Thymus (tissue), 11 donors: ENCODE data around the gene STXBP2. TPM values are rescaled to one million over a fixed set of nuclear protein-coding genes. Genes with fewer than 3 reads are reported as not detected.
A peak's percentile ranks its signal among the peaks of the same experiment; 100 is the strongest.

Source experiments
- DNase-seq, 9 donors: peaks; one replicate each; pipeline ENCODE4 v3.0.0-alpha.2; 2013; ENCODE audit warnings: low spot score in 9 of 9, low read depth in 6 of 9, missing footprints in 1 of 9
- H3K27ac ChIP-seq, 2 donors: one replicate each; pipeline ENCODE4 v1.5.1; 2013; ENCODE audit warnings: control low read depth in 1 of 2, low read depth in 1 of 2, low read length in 1 of 2, mild to moderate bottlenecking in 1 of 2, moderate library complexity in 1 of 2
- H3K27me3 ChIP-seq, 2 donors: one replicate each; pipeline ENCODE4 v1.5.1; 2013; ENCODE audit warnings: low read length in 1 of 2; ENCODE audit not compliant: control insufficient read depth in 2 of 2, insufficient read depth in 1 of 2
- H3K36me3 ChIP-seq, 2 donors: one replicate each; pipeline ENCODE4 v1.5.1; 2013; ENCODE audit warnings: low read length in 1 of 2, mild to moderate bottlenecking in 1 of 2, moderate library complexity in 1 of 2; ENCODE audit not compliant: control insufficient read depth in 2 of 2, insufficient read depth in 2 of 2
- H3K4me1 ChIP-seq, 2 donors: one replicate each; pipeline ENCODE4 v1.5.1; 2013; ENCODE audit warnings: low read length in 2 of 2; ENCODE audit not compliant: control insufficient read depth in 2 of 2, insufficient read depth in 2 of 2
- H3K4me3 ChIP-seq, 2 donors: one replicate each; pipeline ENCODE4 v1.5.1; 2013; ENCODE audit warnings: low read length in 2 of 2, control low read depth in 1 of 2, mild to moderate bottlenecking in 1 of 2
- H3K9me3 ChIP-seq, 2 donors: one replicate each; pipeline ENCODE4 v1.5.1; 2013; ENCODE audit warnings: low read length in 1 of 2, mild to moderate bottlenecking in 1 of 2; ENCODE audit not compliant: control insufficient read depth in 2 of 2, insufficient read depth in 1 of 2
- WGBS: extraction: QIAGEN DNeasy Blood & Tissue Kit; methylation state at CpG from one replicate; pipeline ENCODE4 v1.1.7; 2013; 5-methylcytosine and 5-hydroxymethylcytosine counted together
- polyA plus RNA-seq: library from polyadenylated mRNA; stranded (reverse); fragments of 200-250 nt; gene quantifications from one replicate; pipeline ENCODE4 v1.2.3, GENCODE V29; 2013
- total RNA-seq: library from RNA; stranded (reverse); fragments of 120-200 nt; gene quantifications from one replicate; pipeline ENCODE4 v1.2.4, GENCODE V29; 2013
- donor health status: healthy.

Gene STXBP2
- total and polyA plus RNA-seq, 2 donors: 45.3 to 140 TPM

DNA sequence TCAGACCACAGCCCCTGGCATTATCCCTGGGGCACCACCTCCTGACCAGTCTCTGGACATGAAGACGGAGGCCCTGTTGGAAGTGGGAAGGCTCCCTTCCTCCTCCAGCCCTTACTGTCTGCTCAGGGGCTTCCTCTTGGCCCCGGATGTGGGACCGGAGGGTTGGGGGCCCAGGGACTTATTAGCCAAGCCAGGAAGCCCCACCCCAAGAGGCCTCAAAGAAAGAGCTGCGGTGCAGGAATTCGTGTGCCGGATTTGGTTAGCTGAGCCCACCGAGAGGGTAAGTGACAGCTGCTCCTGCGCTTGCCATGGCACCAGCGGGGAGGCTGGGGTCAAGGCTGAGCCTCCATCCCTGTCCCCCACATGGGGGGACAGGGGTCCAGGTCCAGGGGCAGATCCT lies 31.9 kb downstream of the STXBP2 start, which contains the start of gene RETN:
Gene RETN, plus strand, starts transcription at position 208 of the 400 bp plus-strand sequence. CDS start 278 bp downstream, outside the sequence.
- Histone ChIP-seq H3K27me3 (peaks cover 5 to 32% of the 10 kb centered on the region in 2 donors), H3K4me1 (peaks cover 14 to 28% of the 10 kb centered on the region in 2 donors), H3K4me3 (peak within 1 kb of the TSS; percentile 44 to 49), H3K27ac (peak within 1 kb of the TSS in 1 of 2 donors; percentile 26), H3K36me3 (no peaks in the 10 kb centered on the region), H3K9me3 (peaks cover 0 to 9% of the 10 kb centered on the region in 2 donors)
- 47% methylated on average over 9 of the region's 9 CpGs for WGBS
- peak in 1 of 9 donors; percentile 54 for DNase-seq

GRCh38 chr19:7669641-7670040 lies 32.7 kb downstream of the STXBP2 start:
- 65% methylated on average over 9 of the region's 9 CpGs for WGBS
- H3K4me1 ChIP-seq: peaks cover 17 to 35% of the 10 kb centered on the region in 2 donors
- no peak overlapping the region for H3K27ac ChIP-seq
- no peak for DNase-seq
- H3K36me3 ChIP-seq: no peaks in the 10 kb centered on the region
- H3K27me3 ChIP-seq: peaks cover 5 to 36% of the 10 kb centered on the region in 2 donors
- peak overlapping the region; percentile 44 to 49 for H3K4me3 ChIP-seq
- peaks cover 0 to 15% of the 10 kb centered on the region in 2 donors for H3K9me3 ChIP-seq

DNA sequence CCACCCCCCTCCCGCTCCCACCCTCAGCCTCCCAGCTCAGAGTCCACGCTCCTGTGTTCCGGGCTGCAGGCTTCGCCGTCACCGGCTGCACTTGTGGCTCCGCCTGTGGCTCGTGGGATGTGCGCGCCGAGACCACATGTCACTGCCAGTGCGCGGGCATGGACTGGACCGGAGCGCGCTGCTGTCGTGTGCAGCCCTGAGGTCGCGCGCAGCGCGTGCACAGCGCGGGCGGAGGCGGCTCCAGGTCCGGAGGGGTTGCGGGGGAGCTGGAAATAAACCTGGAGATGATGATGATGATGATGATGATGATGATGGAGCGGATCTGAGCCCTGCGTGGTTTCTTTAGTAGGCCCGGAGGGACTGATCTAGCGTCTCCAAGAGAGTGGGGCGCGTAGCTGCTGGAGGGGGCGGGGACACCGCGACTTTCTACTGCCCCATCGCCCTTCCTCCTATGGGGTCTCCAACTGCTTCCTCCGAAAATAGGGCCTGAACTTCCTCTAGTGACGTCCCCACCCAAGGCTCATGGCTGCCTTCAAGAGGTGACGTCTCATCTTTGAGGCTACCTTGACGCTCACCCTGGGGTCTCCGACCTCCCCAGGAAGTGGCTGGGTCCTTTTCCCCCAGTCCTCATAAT lies 33.4 kb downstream of the STXBP2 start:
- peak in 3 of 9 donors; percentile 57 to 63 (median 62) for DNase-seq
- Histone ChIP-seq H3K9me3 (peaks cover 0 to 15% of the 10 kb centered on the region in 2 donors), H3K27me3 (peaks cover 5 to 36% of the 10 kb centered on the region in 2 donors), H3K4me3 (peak overlapping the region; percentile 44 to 49), H3K36me3 (no peaks in the 10 kb centered on the region), H3K27ac (peak overlapping the region in 1 of 2 donors; percentile 69), H3K4me1 (peaks cover 17 to 35% of the 10 kb centered on the region in 2 donors)
- 3% methylated on average over 43 of the region's 43 CpGs for whole genome bisulfite sequencing

GRCh38 chr19:7670790-7671189 lies 33.9 kb downstream of the STXBP2 start:
- Histone ChIP-seq H3K4me3 (peak overlapping the region in 1 of 2 donors; percentile 44), H3K9me3 (peaks cover 0 to 15% of the 10 kb centered on the region in 2 donors), H3K27ac (peak overlapping the region in 1 of 2 donors; percentile 69), H3K4me1 (peaks cover 19 to 38% of the 10 kb centered on the region in 2 donors), H3K36me3 (no peaks in the 10 kb centered on the region), H3K27me3 (peaks cover 5 to 37% of the 10 kb centered on the region in 2 donors)
- no peak for DNase-seq
- 69% methylated on average over 9 of the region's 9 CpGs for WGBS

- WGBS: 79% methylated on average over 9 of the region's 9 CpGs
- Histone ChIP-seq H3K4me3 (no peak overlapping the region), H3K9me3 (peaks cover 0 to 15% of the 10 kb centered on the region in 2 donors), H3K27ac (no peak overlapping the region), H3K4me1 (peaks cover 34 to 55% of the 10 kb centered on the region in 2 donors), H3K36me3 (no peaks in the 10 kb centered on the region), H3K27me3 (peaks cover 5 to 51% of the 10 kb centered on the region in 2 donors)
- no peak for DNase-seq
These were observed 35.6 kb downstream of the STXBP2 start for GRCh38 chr19:7672522-7672921.

- Histone ChIP-seq H3K9me3 (peaks cover 0 to 15% of the 10 kb centered on the region in 2 donors), H3K36me3 (no peaks in the 10 kb centered on the region), H3K27me3 (peaks cover 3 to 47% of the 10 kb centered on the region in 2 donors), H3K4me3 (no peak overlapping the region), H3K4me1 (peaks cover 41 to 65% of the 10 kb centered on the region in 2 donors), H3K27ac (no peak overlapping the region)
- WGBS: 66% methylated on average over 21 of the region's 21 CpGs
- DNase-seq: peak in 4 of 9 donors; percentile 49 to 72 (median 54)
These were observed 37.4 kb downstream of the STXBP2 start for GRCh38 chr19:7674010-7675005.

- Histone ChIP-seq H3K27ac (no peak overlapping the region), H3K27me3 (peaks cover 3 to 32% of the 10 kb centered on the region in 2 donors), H3K4me1 (peaks cover 42 to 63% of the 10 kb centered on the region in 2 donors), H3K4me3 (no peak overlapping the region), H3K9me3 (peaks cover 0 to 9% of the 10 kb centered on the region in 2 donors), H3K36me3 (no peaks in the 10 kb centered on the region)
- 3% methylated on average over 7 of the region's 7 CpGs for WGBS
- peak in 1 of 9 donors; percentile 29 for DNase-seq
These were observed 39.5 kb downstream of the STXBP2 start for GRCh38 chr19:7676376-7676775.

GRCh38 chr19:7676854-7677253 lies 39.9 kb downstream of the STXBP2 start, which contains the start of gene MCEMP1:
Gene MCEMP1, plus strand, starts transcription at chr19:7677090. Its CDS starts 31 bp downstream, at chr19:7677121.
- peak in 1 of 9 donors; percentile 24 for DNase-seq
- no peak within 1 kb of the TSS for H3K27ac ChIP-seq
- WGBS: 5% methylated on average over 10 of the region's 10 CpGs
- no peaks in the 10 kb centered on the region for H3K36me3 ChIP-seq
- H3K9me3 ChIP-seq: peaks cover 0 to 12% of the 10 kb centered on the region in 2 donors
- peaks cover 46 to 68% of the 10 kb centered on the region in 2 donors for H3K4me1 ChIP-seq
- H3K27me3 ChIP-seq: peaks cover 2 to 29% of the 10 kb centered on the region in 2 donors
- no peak within 1 kb of the TSS for H3K4me3 ChIP-seq
